Heart right ventricle (tissue), 16 donors: Measurements from ENCODE around the gene UPK2. TPM values are rescaled to one million over a fixed set of nuclear protein-coding genes. Genes with fewer than 3 reads are reported as not detected.

Source experiments
- ATAC-seq, 8 donors: fragments of 200-7000 bp; cut with Tn5 transposase; one replicate each; pipeline ENCODE4 v1.9.1; 2020; ENCODE audit warnings: mild to moderate bottlenecking in 8 of 8, moderate library complexity in 8 of 8, moderate number of reproducible peaks in 1 of 8
- DNase-seq, 2 donors: peaks; one replicate each; pipeline ENCODE4 v3.0.0-alpha.2; 2020
- H3K27ac ChIP-seq, 10 donors: fragments of 200-600 bp; sonication (generic) in 2 of 10; one replicate each; pipeline versions ENCODE4 v1.5.0 to v1.8.0; 2020 to 2022; ENCODE audit warnings: mild to moderate bottlenecking in 3 of 10
- H3K27me3 ChIP-seq, 7 donors: fragments of 200-600 bp; one replicate each; pipeline ENCODE4 v1.8.0; 2021 to 2022; ENCODE audit warnings: mild to moderate bottlenecking in 2 of 7
- H3K36me3 ChIP-seq, 9 donors: fragments of 200-600 bp; sonication (generic) in 1 of 9; one replicate each; pipeline versions ENCODE4 v1.5.0 to v1.8.0; 2020 to 2022; ENCODE audit warnings: mild to moderate bottlenecking in 2 of 9
- H3K4me1 ChIP-seq, 9 donors: fragments of 200-600 bp; sonication (generic) in 1 of 9; one replicate each; pipeline versions ENCODE4 v1.5.0 to v1.8.0; 2020 to 2022; ENCODE audit warnings: mild to moderate bottlenecking in 4 of 9
- H3K4me3 ChIP-seq, 10 donors: fragments of 200-600 bp; sonication (generic) in 2 of 10; one replicate each; pipeline versions ENCODE4 v1.5.0 to v1.8.0; 2020 to 2022; ENCODE audit warnings: mild to moderate bottlenecking in 7 of 10, moderate library complexity in 2 of 10
- H3K9me3 ChIP-seq, 11 donors: fragments of 200-600 bp in 10 of 11; sonication (generic) in 2 of 11; one replicate each; pipeline versions ENCODE4 v1.5.0 to v1.8.0; 2013 to 2022; ENCODE audit warnings: mild to moderate bottlenecking in 2 of 11, control low read depth in 1 of 11, moderate library complexity in 1 of 11
- WGBS, 2 donors: extraction: QIAGEN DNeasy Blood & Tissue Kit; methylation state at CpG; one replicate each; pipeline ENCODE4 v1.1.7; 2013; ENCODE audit warnings: inconsistent platforms in 1 of 2; 5-methylcytosine and 5-hydroxymethylcytosine counted together
- intact Hi-C, 10 donors: fragments of 100-400 bp; cut with DNase I; formaldehyde crosslinking; loops; one replicate each; pipeline versions ENCODE4 v1.11.1 to v1.14.2; 2022
- polyA plus RNA-seq, 2 donors: library from polyadenylated mRNA; stranded (reverse); fragments of 200-250 nt; gene quantifications; one replicate each; pipeline ENCODE4 v1.2.3, GENCODE V29; 2013
- total RNA-seq, 10 donors: library from RNA; stranded (reverse); fragmentation: NEBNext Ultra II Directional in 3 of 10; extraction: Animal tissue kit (Norgen Biotek cat#: 25700) in 3 of 10; gene quantifications; one replicate each; pipeline versions ENCODE4 v1.2.1 to v1.2.4, GENCODE V29; 2021 to 2023
- TF ChIP-seq, protein P1 (sequence below), 9 donors: fragments of 200-600 bp; sonication (generic) in 2 of 9; IDR thresholded peaks; one replicate each; pipeline versions ENCODE4 v1.5.0 to v1.8.0; 2021 to 2022; ENCODE audit warnings: antibody characterized with exemption in 9 of 9, mild to moderate bottlenecking in 5 of 9, moderate library complexity in 1 of 9
- donor health status: Arrhythmogenic right ventricular cardiomyopathy.
- donor health status: ischemic (EF 13 %, LVEDD 7.1; RV severe dilation, severe dysfunction).
- donor health status: healthy with polysubstance abuse.
- donor health status: DM: no; HTN: yes; CAD: no.
- donor health status: DM: no; HTN: no; CAD: no.
- donor health status: ischemic (EF 25% LVEDD 6.9; RV normal size, moderate dysfunction).
- donor health status: ischemic (EF 25% LVEDD 5.7; RV mildly dilated, moderate dysfunction).
- donor health status: healthy.
- donor health status: DM: yes; HTN: yes; CAD: no.
- donor health status: Ischemic cardiomyopathy.
- donor health status: ischemic (EF 35%, LVEDD 5.7; RV mildly dilated, moderate dysfunction).
- donor health status: nonischemic (EF 11% LVEDD 7.7; RV severe dilation, severe dysfunction).
- donor health status: DM: yes; HTN: yes; CAD: no.
- donor health status: PGD.
- donor health status: ischemic (EF 29% LVEDD 5.4; RV normal size, mild dysfunction).
- donor health status: nonischemic (EF 23%, LVEDD 6.1; RV moderate dilation, normal function).

The UPK2 gene
- total and polyA plus RNA-seq, 12 donors: 0.04 TPM; not detected in 11

DNA sequence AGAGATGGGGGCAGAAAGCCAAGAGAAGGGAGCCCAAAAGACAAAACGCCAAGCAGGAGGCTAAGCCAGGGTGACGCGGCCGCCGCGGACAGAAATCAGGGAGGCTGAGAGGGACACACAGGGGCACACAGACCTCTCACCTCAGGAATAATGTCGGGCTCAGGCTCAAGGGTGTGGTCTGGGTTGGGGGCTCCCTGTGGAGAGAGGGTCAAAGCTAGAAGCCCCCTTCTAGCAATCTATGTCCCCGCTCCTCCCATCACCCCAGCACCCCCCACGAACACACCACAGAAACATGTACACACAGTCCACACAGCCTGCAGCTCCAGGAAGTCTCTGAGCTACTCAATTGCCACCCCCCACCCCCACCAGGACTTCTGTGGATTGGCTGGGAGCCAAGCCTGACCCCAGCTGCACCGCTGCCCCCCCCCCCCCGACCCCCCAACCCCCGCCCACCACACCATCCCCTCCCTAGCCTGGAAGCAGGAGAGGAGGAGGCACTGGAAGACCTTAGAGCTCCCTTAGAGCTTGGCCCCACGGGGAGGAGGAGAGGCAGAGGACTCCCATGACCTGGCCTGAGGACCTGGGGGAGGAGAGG is 37.3 kb upstream of the UPK2 start:
- no peaks in the 10 kb centered on the region for H3K27me3 ChIP-seq
- TF ChIP-seq, protein P1, sequence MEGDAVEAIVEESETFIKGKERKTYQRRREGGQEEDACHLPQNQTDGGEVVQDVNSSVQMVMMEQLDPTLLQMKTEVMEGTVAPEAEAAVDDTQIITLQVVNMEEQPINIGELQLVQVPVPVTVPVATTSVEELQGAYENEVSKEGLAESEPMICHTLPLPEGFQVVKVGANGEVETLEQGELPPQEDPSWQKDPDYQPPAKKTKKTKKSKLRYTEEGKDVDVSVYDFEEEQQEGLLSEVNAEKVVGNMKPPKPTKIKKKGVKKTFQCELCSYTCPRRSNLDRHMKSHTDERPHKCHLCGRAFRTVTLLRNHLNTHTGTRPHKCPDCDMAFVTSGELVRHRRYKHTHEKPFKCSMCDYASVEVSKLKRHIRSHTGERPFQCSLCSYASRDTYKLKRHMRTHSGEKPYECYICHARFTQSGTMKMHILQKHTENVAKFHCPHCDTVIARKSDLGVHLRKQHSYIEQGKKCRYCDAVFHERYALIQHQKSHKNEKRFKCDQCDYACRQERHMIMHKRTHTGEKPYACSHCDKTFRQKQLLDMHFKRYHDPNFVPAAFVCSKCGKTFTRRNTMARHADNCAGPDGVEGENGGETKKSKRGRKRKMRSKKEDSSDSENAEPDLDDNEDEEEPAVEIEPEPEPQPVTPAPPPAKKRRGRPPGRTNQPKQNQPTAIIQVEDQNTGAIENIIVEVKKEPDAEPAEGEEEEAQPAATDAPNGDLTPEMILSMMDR (IDR thresholded peaks at IDR 0.05): no peak
- DNase-seq: no peak
- no peaks in the 10 kb centered on the region for H3K9me3 ChIP-seq
- H3K36me3 ChIP-seq: no peaks in the 10 kb centered on the region
- 6 to 10% methylated on average over 12 to 13 of the region's 13 CpGs for WGBS, 2 donors
- peak overlapping the region; percentile 84 to 98 (median 95) for H3K27ac ChIP-seq
- intact Hi-C loops: no loop called here
- ATAC-seq: no peak
- H3K4me3 ChIP-seq: peak overlapping the region in 9 of 10 donors; percentile 22 to 98 (median 70)
- peaks cover 78 to 99% (median 98%) of the 10 kb centered on the region in 9 donors for H3K4me1 ChIP-seq

DNA sequence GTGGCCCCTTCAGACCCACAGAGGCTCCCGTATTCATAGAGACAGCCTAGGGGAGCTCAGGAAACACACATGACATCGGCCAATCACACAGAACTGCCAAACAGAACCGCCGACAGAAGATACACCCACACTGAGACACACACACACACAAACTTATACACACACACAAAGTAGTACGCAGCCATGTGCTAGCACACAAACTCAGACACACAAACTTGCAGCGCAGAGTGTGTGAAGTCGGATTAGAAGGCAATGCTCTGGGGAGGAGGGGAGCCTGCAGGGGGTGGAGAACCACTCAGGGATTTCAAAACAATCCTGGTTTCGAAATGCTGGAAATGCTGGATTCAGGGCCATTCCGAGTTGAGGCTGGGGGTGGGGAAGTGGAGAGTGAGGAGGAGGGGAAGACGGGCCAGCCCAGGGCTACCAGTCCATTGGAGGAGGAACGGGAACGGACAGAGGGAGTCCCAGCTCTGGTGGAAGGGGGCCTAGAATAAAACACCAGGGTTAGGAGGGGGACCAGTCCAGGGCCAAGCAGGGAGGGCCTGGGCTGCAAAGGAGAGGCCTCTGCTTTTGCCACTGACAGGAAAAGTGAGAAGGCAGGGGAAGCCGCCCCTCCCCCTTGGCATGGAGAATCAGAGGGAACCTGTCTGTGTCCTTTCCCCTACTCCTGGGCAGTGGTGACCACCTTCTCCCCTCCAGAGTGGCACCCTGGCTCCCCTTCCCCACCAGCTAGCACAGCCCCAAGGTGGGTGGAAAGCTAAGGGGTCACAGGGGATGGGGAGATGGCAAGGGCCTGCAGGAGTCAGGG is 34.8 kb upstream of the UPK2 start:
- no peaks in the 10 kb centered on the region for H3K27me3 ChIP-seq
- intact Hi-C loops: no loop called here
- peak overlapping the region; percentile 55 to 98 (median 94) for H3K27ac ChIP-seq
- peaks cover 52 to 85% (median 82%) of the 10 kb centered on the region in 9 donors for H3K4me1 ChIP-seq
- ATAC-seq: peak in 5 of 8 donors; percentile 0 to 4 (median 3)
- TF ChIP-seq, protein P1 (IDR thresholded peaks at IDR 0.05): no peak
- no peaks in the 10 kb centered on the region for H3K9me3 ChIP-seq
- peak in 1 of 2 donors; percentile 54 for DNase-seq
- 10 to 13% methylated on average over 13 of the region's 13 CpGs for WGBS, 2 donors
- H3K4me3 ChIP-seq: peak overlapping the region; percentile 64 to 98 (median 94)
- H3K36me3 ChIP-seq: no peaks in the 10 kb centered on the region

- peak overlapping the region; percentile 64 to 98 (median 94) for H3K4me3 ChIP-seq
- no peaks in the 10 kb centered on the region for H3K9me3 ChIP-seq
- no peaks in the 10 kb centered on the region for H3K27me3 ChIP-seq
- peaks cover 44 to 84% (median 76%) of the 10 kb centered on the region in 9 donors for H3K4me1 ChIP-seq
- WGBS, 2 donors: 9 to 17% methylated on average over 14 to 20 of the region's 20 CpGs
- intact Hi-C loops: no loop called here
- TF ChIP-seq, protein P1 (IDR thresholded peaks at IDR 0.05): no peak
- H3K36me3 ChIP-seq: no peaks in the 10 kb centered on the region
- H3K27ac ChIP-seq: peak overlapping the region; percentile 55 to 98 (median 94)
- peak; percentile 44 to 84 (median 65) for ATAC-seq
- peak; percentile 83 to 89 for DNase-seq
These were observed 34.0 kb upstream of the UPK2 start for GRCh38 chr11:118921929-118922744.
